D721Med (cell line): ENCODE results near the gene TMOD2.

Experiments used
- DNase-seq: peaks from one replicate; pipeline ENCODE4 v3.0.0; 2011; ENCODE audit warnings: low spot score; ENCODE audit not compliant: insufficient read length
- FAIRE-seq: peaks from 2 replicates; lab custom pipeline; 2011; peaks lifted over from hg19 to GRCh38; lab: Jason Lieb, UNC
- TF ChIP-seq, protein P1 (sequence below): IDR thresholded peaks from 2 replicates; pipeline ENCODE4 v1.5.1; 2012; ENCODE audit warnings: mild to moderate bottlenecking, control low read depth; ENCODE audit not compliant: insufficient read depth; ENCODE audit errors: missing control alignments

Gene TMOD2

GRCh38 chr15:51724673-51725072 is 26.7 kb upstream of the TMOD2 start:
- DNase-seq (no peak), FAIRE-seq (no peak)
- TF ChIP-seq, protein P1, sequence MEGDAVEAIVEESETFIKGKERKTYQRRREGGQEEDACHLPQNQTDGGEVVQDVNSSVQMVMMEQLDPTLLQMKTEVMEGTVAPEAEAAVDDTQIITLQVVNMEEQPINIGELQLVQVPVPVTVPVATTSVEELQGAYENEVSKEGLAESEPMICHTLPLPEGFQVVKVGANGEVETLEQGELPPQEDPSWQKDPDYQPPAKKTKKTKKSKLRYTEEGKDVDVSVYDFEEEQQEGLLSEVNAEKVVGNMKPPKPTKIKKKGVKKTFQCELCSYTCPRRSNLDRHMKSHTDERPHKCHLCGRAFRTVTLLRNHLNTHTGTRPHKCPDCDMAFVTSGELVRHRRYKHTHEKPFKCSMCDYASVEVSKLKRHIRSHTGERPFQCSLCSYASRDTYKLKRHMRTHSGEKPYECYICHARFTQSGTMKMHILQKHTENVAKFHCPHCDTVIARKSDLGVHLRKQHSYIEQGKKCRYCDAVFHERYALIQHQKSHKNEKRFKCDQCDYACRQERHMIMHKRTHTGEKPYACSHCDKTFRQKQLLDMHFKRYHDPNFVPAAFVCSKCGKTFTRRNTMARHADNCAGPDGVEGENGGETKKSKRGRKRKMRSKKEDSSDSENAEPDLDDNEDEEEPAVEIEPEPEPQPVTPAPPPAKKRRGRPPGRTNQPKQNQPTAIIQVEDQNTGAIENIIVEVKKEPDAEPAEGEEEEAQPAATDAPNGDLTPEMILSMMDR = no peak

DNA sequence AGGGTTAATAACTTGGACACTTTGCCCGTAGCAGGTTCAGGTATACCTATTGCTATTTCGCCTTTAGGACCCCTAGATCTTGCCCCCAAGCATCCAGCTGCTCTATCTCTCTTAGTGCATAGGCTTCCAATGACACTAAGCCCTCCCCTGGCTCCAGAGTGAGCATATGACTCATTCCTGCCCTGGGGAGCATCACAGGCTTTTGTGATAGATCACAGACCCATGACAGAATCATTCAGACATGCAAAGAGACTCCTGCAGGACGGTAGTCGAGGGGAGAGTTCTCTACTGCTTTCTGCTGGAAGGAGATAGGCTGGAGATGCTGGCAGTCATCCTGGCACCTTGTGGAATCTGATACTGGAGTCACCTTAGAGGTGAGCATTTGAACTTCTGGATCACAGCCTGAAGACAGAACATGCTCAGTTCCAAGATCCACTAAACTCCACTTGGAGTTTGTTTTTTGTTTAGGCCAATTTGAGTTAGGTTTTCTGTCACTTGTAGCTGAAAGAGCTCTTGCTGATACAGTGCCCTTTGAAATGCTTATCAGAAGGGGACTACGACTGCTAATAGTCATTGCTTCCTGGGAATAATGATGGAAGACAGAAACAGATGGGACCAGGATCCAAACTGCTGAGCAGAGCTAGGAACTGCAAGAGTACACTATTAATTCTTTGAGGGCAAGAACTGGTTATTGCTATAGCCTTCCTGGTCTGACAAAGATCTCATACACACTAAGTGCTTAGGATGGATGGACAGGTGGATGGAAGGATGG is 24.9 kb upstream of the TMOD2 start:
- TF ChIP-seq, protein P1 = no peak
- DNase-seq (no peak), FAIRE-seq (no peak)

GRCh38 chr15:51727141-51727897 is 24.1 kb upstream of the TMOD2 start:
- FAIRE-seq = no peak
- no peak for DNase-seq
- TF ChIP-seq, protein P1 = no peak

GRCh38 chr15:51731549-51732267 is 19.7 kb upstream of the TMOD2 start:
- DNase-seq = no peak
- TF ChIP-seq, protein P1 = no peak
- FAIRE-seq = no peak

DNA sequence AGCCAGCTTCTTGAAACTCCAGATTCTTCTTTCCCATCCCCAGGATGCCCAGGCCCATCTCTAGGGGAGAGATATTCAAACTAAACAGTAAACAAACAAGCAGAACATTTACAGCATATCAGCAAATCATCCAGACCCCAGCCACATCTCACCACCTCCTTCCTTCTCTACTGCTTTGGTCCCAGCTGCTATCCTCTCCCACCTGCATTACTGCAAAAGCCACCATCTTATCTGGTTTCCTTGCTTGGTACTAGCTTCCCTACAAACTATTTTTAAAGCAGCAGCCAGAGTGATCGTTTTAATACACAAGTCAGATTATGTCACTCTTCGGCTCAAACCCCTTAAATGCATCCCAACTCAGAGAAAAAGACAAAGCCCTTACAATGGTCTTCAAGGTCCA is 18.8 kb upstream of the TMOD2 start:
- TF ChIP-seq, protein P1 = no peak
- FAIRE-seq = no peak
- DNase-seq = no peak

GRCh38 chr15:51735228-51736010 is 16.0 kb upstream of the TMOD2 start:
- FAIRE-seq (no peak), DNase-seq (no peak)

More at GRCh38 chr15:51735228-51736010, 16.0 kb upstream of the TMOD2 start:
- TF ChIP-seq, protein P1 = no peak
